ENCODE measurements around the gene PRKCE. TPM values are rescaled to one million over a fixed set of nuclear protein-coding genes. Genes with fewer than 3 reads are reported as not detected.

Gene PRKCE
- total RNA-seq, 1 experiment from 2014 or later: 4.4 TPM

DNA sequence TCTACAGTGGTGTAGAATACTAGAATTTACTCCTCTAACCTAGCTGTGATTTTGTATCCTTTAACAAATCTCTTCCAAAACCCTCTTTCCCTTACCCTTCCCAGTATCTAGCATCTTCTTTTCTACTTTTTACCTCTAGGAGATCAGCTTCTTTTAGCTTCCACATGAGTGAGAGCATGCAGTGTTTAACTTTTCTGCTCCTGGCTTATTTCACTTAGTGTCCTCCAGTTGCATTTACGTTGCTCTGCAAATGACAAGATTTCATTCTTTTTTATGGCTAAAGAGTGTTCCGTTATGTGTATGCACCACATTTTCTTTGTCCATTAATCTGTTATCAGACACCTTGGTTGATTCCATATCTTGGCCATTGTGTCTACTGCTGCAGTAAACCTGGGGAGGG lies 228.5 kb downstream of the PRKCE start:
- TF ChIP-seq, protein P1, sequence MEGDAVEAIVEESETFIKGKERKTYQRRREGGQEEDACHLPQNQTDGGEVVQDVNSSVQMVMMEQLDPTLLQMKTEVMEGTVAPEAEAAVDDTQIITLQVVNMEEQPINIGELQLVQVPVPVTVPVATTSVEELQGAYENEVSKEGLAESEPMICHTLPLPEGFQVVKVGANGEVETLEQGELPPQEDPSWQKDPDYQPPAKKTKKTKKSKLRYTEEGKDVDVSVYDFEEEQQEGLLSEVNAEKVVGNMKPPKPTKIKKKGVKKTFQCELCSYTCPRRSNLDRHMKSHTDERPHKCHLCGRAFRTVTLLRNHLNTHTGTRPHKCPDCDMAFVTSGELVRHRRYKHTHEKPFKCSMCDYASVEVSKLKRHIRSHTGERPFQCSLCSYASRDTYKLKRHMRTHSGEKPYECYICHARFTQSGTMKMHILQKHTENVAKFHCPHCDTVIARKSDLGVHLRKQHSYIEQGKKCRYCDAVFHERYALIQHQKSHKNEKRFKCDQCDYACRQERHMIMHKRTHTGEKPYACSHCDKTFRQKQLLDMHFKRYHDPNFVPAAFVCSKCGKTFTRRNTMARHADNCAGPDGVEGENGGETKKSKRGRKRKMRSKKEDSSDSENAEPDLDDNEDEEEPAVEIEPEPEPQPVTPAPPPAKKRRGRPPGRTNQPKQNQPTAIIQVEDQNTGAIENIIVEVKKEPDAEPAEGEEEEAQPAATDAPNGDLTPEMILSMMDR (IDR thresholded peaks at IDR 0.05; ENCODE audit: insufficient read depth in 1 of 2, low read depth in 1 of 2, low read length in 1 of 2, severe bottlenecking in 1 of 2, unreplicated experiment in 1 of 2): no peak
- no peaks in the 10 kb centered on the region for H3K27me3 Mint-ChIP-seq (ENCODE audit: insufficient read depth, unreplicated experiment)
- peaks cover 10% of the 10 kb centered on the region; the same call in 1 of the 2 replicates for H3K9me3 ChIP-seq
- no TSS peak for BruUV-seq (replicated peaks)
- H3K4me3 ChIP-seq (ENCODE audit: low read depth, low read length): no peak overlapping the region
- H3K4me3 Mint-ChIP-seq (ENCODE audit: unreplicated experiment): no peak overlapping the region
- ChIA-PET POLR2A (no interaction called here), CTCF (no interaction called here)
- peaks cover 27% of the 10 kb centered on the region for H3K9me3 Mint-ChIP-seq (ENCODE audit: unreplicated experiment)
- no peaks in the 10 kb centered on the region for H3K4me1 Mint-ChIP-seq (ENCODE audit: low read depth, unreplicated experiment)
- H3K4me1 ChIP-seq: no peaks in the 10 kb centered on the region
- DNase-seq: no peak
- intact Hi-C loops (cut with micrococcal nuclease; ENCODE audit: unreplicated experiment): loop anchor here (1.0 kb wide), 1 partner anchor 56 kb away; no protein-coding TSS in a partner anchor
- H3K36me3 ChIP-seq (ENCODE audit: control insufficient read depth, insufficient read depth, low read length): no peaks in the 10 kb centered on the region
- no peaks in the 10 kb centered on the region for H3K36me3 Mint-ChIP-seq (ENCODE audit: insufficient read depth, unreplicated experiment)
- no peak overlapping the region for H3K27ac Mint-ChIP-seq (ENCODE audit: unreplicated experiment)
- H3K27me3 ChIP-seq (replicated peaks; ENCODE audit: control insufficient read depth, insufficient read depth, low read length): no peaks in the 10 kb centered on the region

DNA sequence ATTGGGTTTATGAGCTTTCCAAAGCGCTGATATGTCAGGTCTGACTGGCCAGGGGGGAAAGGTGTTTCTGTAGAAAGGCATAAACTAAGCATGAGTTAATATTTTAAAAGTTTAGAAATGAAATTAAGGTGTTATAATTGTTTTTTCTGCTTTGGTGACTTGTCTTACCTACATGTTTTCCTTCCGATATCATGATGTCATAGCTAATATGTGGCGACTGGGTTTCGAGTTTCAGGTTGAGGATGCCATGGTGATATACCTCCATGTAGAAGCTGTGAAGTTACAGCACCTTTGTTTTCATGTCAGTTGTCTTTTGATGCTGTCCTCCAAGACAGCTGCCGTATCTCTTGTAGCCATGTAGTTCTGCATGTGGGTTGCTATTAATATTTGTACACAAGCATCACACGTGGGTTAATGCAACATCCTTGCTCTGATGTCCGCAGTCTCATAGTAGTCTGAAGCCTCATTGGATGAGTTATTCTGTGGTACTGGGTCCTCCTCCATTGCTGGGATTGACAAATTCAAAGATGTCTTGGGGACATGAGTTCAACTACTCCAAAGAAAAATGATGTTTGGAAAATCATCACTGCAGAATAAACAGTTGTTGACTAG lies 230.6 kb downstream of the PRKCE start:
- Mint-ChIP-seq H3K27ac (ENCODE audit: unreplicated experiment) (no peak overlapping the region), H3K27me3 (ENCODE audit: insufficient read depth, unreplicated experiment) (no peaks in the 10 kb centered on the region), H3K9me3 (ENCODE audit: unreplicated experiment) (peaks cover 13% of the 10 kb centered on the region), H3K36me3 (ENCODE audit: insufficient read depth, unreplicated experiment) (peaks cover 5% of the 10 kb centered on the region), H3K4me3 (ENCODE audit: unreplicated experiment) (no peak overlapping the region), H3K4me1 (ENCODE audit: low read depth, unreplicated experiment) (peaks cover 7% of the 10 kb centered on the region)
- Histone ChIP-seq H3K4me3 (ENCODE audit: low read depth, low read length) (no peak overlapping the region), H3K9me3 (0 out of 2 replicates have a peak, but pooled peaks cover under 1% of the 10 kb centered on the region), H3K4me1 (no peaks in the 10 kb centered on the region), H3K36me3 (ENCODE audit: control insufficient read depth, insufficient read depth, low read length) (no peaks in the 10 kb centered on the region), H3K27me3 (replicated peaks; ENCODE audit: control insufficient read depth, insufficient read depth, low read length) (no peaks in the 10 kb centered on the region)
- POLR2A ChIA-PET: no interaction called here
- intact Hi-C loops (cut with micrococcal nuclease; ENCODE audit: unreplicated experiment): no loop called here
- no TSS peak for BruUV-seq (replicated peaks)
- TF ChIP-seq, protein P1 (IDR thresholded peaks at IDR 0.05; ENCODE audit: insufficient read depth in 1 of 2, low read depth in 1 of 2, low read length in 1 of 2, severe bottlenecking in 1 of 2, unreplicated experiment in 1 of 2): no peak
- DNase-seq: no peak
- CTCF ChIA-PET: no interaction called here

DNA sequence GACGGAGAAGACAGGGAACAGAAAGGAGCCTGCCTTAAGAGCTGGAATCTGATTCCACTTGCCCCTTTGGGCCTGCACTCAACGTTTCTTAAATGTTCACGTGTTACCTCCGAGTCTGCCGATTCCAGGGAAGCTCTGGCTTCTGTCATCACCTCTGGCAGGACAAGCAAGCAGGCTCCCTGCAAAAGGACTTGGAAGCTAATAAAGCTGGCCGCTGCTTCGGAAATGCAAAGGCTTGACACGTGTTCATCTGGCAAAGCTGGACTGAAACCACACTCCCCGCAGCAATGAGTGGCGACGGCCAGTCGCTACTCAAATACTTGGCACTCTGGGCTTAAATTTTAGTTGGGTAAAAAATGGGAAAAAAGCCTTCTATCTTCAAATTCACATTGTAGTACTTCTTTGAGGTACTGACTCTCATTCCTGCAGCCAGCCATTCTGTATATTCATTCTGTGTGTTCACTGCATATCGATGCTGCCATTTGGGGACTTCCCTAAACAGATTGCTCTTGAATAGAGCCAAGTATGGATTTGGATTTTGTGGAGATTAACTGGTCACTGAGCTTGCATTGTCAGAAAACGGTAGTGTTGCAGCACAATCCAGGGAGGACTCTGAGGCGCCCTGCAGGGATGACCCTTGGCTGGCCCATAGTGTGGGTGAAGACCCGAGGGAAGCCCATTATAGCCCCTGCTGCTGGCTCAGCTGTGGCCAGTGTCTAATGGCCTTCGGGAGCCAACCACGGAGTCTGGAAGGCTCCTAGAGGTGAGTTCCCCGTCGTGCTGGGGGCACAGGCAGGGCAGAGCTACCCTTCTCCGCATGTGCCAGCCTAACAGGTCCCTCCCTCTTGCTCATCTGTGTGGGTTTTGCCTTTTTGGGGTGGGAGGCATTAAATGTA lies 231.5 kb downstream of the PRKCE start:
- Mint-ChIP-seq H3K27me3 (ENCODE audit: insufficient read depth, unreplicated experiment) (no peaks in the 10 kb centered on the region), H3K36me3 (ENCODE audit: insufficient read depth, unreplicated experiment) (peaks cover 5% of the 10 kb centered on the region), H3K4me3 (ENCODE audit: unreplicated experiment) (no peak overlapping the region), H3K9me3 (ENCODE audit: unreplicated experiment) (peaks cover 4% of the 10 kb centered on the region), H3K4me1 (ENCODE audit: low read depth, unreplicated experiment) (peaks cover 7% of the 10 kb centered on the region), H3K27ac (ENCODE audit: unreplicated experiment) (no peak overlapping the region)
- no peak for DNase-seq
- TF ChIP-seq, protein P1 (IDR thresholded peaks at IDR 0.05; ENCODE audit: insufficient read depth in 1 of 2, low read depth in 1 of 2, low read length in 1 of 2, severe bottlenecking in 1 of 2, unreplicated experiment in 1 of 2): no peak
- no peak overlapping the region for H3K4me3 ChIP-seq (ENCODE audit: low read depth, low read length)
- BruUV-seq (replicated peaks): no TSS peak
- H3K27me3 ChIP-seq (replicated peaks; ENCODE audit: control insufficient read depth, insufficient read depth, low read length): no peaks in the 10 kb centered on the region
- POLR2A ChIA-PET: no interaction called here
- intact Hi-C loops (cut with micrococcal nuclease; ENCODE audit: unreplicated experiment): no loop called here
- no peaks in the 10 kb centered on the region for H3K4me1 ChIP-seq
- CTCF ChIA-PET: no interaction called here
- H3K36me3 ChIP-seq (ENCODE audit: control insufficient read depth, insufficient read depth, low read length): no peaks in the 10 kb centered on the region
- H3K9me3 ChIP-seq: no peaks in the 10 kb centered on the region

Data from Caco-2 (cell line).